DOHH2 (cell line): ENCODE measurements around the gene TIAM2.

Experiments used
- H3F3A ChIP-seq: fragments of 200-600 bp; sonication (generic), shearing (Covaris generic); 2 replicates; pipeline ENCODE4 v1.6.0; 2016; ENCODE audit warnings: antibody characterized with exemption, mild to moderate bottlenecking; ENCODE audit not compliant: control insufficient read depth, insufficient read depth
- H3K27ac ChIP-seq: fragments of 200-600 bp; sonication (generic); 2 replicates; pipeline ENCODE4 v1.5.1; 2014; ENCODE audit warnings: low read depth, mild to moderate bottlenecking, low read length, moderate library complexity
- H3K27me3 ChIP-seq: fragments of 200-600 bp; sonication (generic); 2 replicates; pipeline ENCODE4 v1.6.1; 2014; ENCODE audit warnings: mild to moderate bottlenecking, low read length, mixed read lengths; ENCODE audit not compliant: control insufficient read depth
- H3K36me3 ChIP-seq: fragments of 200-600 bp; sonication (generic); 2 replicates; pipeline ENCODE4 v1.6.1; 2014; ENCODE audit warnings: mild to moderate bottlenecking, low read length, moderate library complexity, mixed read lengths; ENCODE audit not compliant: control insufficient read depth
- H3K4me1 ChIP-seq: fragments of 200-600 bp; sonication (generic); 2 replicates; pipeline ENCODE4 v1.6.1; 2014; ENCODE audit warnings: mild to moderate bottlenecking, low read length, mixed read lengths; ENCODE audit not compliant: control insufficient read depth
- H3K4me2 ChIP-seq: fragments of 200-600 bp; sonication (generic); 2 replicates; pipeline ENCODE4 v1.6.0; 2014; ENCODE audit warnings: mild to moderate bottlenecking, low read length, moderate library complexity
- H3K4me3 ChIP-seq: fragments of 200-600 bp; sonication (generic); 2 replicates; pipeline ENCODE4 v1.5.1; 2014; ENCODE audit warnings: mild to moderate bottlenecking, low read length, mixed read lengths
- H3K79me2 ChIP-seq: fragments of 200-600 bp; sonication (generic); 2 replicates; pipeline ENCODE4 v1.6.1; 2014; ENCODE audit warnings: mild to moderate bottlenecking, low read length, mixed read lengths; ENCODE audit not compliant: control insufficient read depth
- H3K9me2 ChIP-seq: fragments of 200-600 bp; sonication (generic); replicated peaks from 2 replicates; pipeline ENCODE4 v1.6.1; 2014; ENCODE audit warnings: mild to moderate bottlenecking, low read length, mixed read lengths; ENCODE audit not compliant: control insufficient read depth
- H3K9me3 ChIP-seq: fragments of 200-600 bp; sonication (generic); 2 replicates; pipeline ENCODE4 v1.6.1; 2014; ENCODE audit warnings: antibody characterized with exemption, low read length, mixed read lengths; ENCODE audit not compliant: control insufficient read depth, insufficient read depth
- H4K20me1 ChIP-seq: fragments of 200-600 bp; sonication (generic); 2 replicates; pipeline ENCODE4 v1.6.0; 2014; ENCODE audit warnings: low read depth, mild to moderate bottlenecking, antibody characterized with exemption, low read length, moderate library complexity; ENCODE audit not compliant: control insufficient read depth, insufficient read depth
- CTCF ChIP-seq: fragments of 200-600 bp; sonication (generic); IDR thresholded peaks from one replicate; pipeline ENCODE4 v1.5.1; 2014; ENCODE audit warnings: antibody characterized with exemption, mild to moderate bottlenecking, low read depth, low read length; ENCODE audit not compliant: poor library complexity, severe bottlenecking
- EZH2phosphoT487 ChIP-seq: fragments of 200-600 bp; sonication (generic); IDR thresholded peaks from 2 replicates; pipeline ENCODE4 v1.6.1; 2017; ENCODE audit warnings: borderline replicate concordance, mild to moderate bottlenecking, antibody characterized with exemption, low read length, moderate library complexity, mixed read lengths

The TIAM2 gene

DNA sequence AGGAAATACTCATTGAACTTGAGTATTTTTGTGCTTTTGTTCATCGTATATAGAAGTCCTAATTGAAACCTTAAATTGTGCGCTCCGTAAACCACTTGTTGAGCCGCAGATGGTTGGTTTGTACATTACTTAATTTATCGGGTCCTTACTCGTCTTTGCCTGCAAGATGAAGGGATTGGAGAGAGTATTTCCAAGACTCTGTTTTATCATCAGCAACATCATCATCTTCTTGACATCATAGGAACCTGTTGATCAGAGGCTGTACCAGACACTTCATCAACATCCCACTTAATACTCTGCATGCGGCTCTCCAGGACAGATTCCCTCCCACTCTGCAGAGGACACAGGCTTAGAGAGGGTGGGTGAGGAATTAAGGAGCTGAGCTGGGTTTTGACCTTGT, 28.6 kb downstream of the TIAM2 start:
- H3K27ac ChIP-seq = no peak overlapping the region
- H3F3A ChIP-seq = no peaks in the 10 kb centered on the region
- no peaks in the 10 kb centered on the region for H3K36me3 ChIP-seq
- no peaks in the 10 kb centered on the region for H3K9me3 ChIP-seq
- no peaks in the 10 kb centered on the region for H3K4me1 ChIP-seq
- no peak overlapping the region for H3K4me2 ChIP-seq
- no peak overlapping the region for H3K4me3 ChIP-seq
- no peaks in the 10 kb centered on the region for H3K79me2 ChIP-seq
- TF ChIP-seq CTCF (no peak), EZH2phosphoT487 (no peak)
- no peaks in the 10 kb centered on the region for H4K20me1 ChIP-seq
- no peaks in the 10 kb centered on the region for H3K27me3 ChIP-seq
- no peaks in the 10 kb centered on the region for H3K9me2 ChIP-seq

GRCh38 chr6:155024391-155025027, 29.4 kb downstream of the TIAM2 start:
- Histone ChIP-seq H3K9me3 (no peaks in the 10 kb centered on the region), H3K27ac (no peak overlapping the region), H3K4me3 (no peak overlapping the region)

DNA sequence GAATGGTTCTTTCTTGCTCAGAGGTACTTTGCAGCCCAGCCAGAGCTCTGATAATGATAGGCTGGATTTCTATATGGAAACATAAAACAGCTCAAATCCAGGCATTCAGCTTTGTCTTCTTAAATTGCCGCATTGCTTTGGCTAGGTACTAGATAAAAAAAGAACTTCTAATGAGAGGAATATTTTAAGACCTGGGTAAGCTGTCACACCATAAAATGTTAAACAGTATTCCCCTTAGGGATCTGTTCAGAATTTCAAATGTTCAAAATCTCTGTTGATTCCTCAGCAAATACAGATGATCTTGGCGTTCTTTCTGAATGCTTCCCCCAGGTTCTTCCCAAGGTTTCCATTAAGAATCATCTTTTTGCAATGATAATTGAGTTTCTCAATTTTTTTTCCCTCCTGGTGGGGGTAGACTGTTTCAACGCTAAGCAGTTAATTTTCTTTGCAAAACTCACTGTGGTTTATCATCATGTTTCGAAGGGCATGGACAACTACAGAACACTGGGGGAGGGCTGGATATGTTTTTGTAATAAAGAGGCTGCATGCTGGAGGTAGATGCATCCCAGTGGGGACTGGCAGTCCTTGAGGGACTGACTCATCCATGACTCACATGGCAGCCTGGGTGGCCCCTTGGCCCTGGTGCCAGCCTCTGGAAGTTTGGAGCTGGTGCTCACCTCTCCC, 31.0 kb downstream of the TIAM2 start:
- Histone ChIP-seq H3K27ac (no peak overlapping the region), H3K79me2 (no peaks in the 10 kb centered on the region), H4K20me1 (no peaks in the 10 kb centered on the region), H3K4me2 (no peak overlapping the region), H3K4me1 (no peaks in the 10 kb centered on the region), H3F3A (no peaks in the 10 kb centered on the region), H3K27me3 (no peaks in the 10 kb centered on the region), H3K4me3 (no peak overlapping the region), H3K9me3 (no peaks in the 10 kb centered on the region), H3K9me2 (no peaks in the 10 kb centered on the region), H3K36me3 (no peaks in the 10 kb centered on the region)
- TF ChIP-seq EZH2phosphoT487 = no peak
- TF ChIP-seq CTCF = no peak

More at GRCh38 chr6:155024391-155025027, 29.4 kb downstream of the TIAM2 start:
- H3F3A ChIP-seq = no peaks in the 10 kb centered on the region
- H3K27me3 ChIP-seq = no peaks in the 10 kb centered on the region
- no peak for TF ChIP-seq EZH2phosphoT487
- no peak for TF ChIP-seq CTCF
- no peaks in the 10 kb centered on the region for H4K20me1 ChIP-seq
- H3K4me2 ChIP-seq = no peak overlapping the region
- H3K36me3 ChIP-seq = no peaks in the 10 kb centered on the region
- H3K4me1 ChIP-seq = no peaks in the 10 kb centered on the region
- no peaks in the 10 kb centered on the region for H3K9me2 ChIP-seq
- H3K79me2 ChIP-seq = no peaks in the 10 kb centered on the region
